ENCODE measurements around the gene SOCS1. TPM values are rescaled to one million over a fixed set of nuclear protein-coding genes. Genes with fewer than 3 reads are reported as not detected.

The SOCS1 gene
- polyA plus RNA-seq, 1 of the 3 experiments (the other 2 are of a cell fraction): 8.6 TPM

DNA sequence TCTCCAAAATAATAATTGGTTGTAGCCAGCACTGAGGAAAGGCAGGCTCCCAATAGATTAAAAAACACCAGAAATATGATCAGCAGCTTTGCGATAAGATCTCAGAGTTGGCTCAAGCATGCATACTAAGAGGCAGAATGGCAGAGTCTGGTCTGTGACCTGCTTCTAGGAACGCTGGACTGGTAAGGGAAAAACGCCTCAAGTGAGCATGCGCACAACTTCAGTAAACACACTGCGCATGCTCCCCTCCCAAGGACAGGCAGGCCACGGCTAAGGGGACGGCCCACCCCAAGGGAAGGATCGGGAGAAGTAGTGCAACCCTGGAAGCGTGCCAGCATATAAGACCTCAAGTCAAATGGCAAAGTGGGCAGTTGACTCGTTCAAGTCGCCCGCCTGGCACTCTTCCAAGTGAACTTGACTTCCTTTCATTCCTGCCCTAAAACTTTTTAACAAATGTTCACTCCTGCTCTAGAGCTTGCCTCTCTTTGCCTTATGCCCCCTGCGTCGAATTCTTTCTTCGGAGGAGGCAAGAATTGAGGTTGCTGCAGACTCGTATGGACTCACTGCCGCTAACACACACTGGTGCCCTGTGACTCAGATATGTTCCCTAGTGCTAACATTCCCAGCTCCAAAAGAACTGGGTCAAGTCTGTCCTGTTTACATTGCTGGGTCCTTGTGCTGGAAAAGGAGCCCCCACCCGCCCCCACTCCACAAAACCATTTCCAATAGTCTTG, 47.6 kb upstream of the SOCS1 start (continued):
- TF ChIP-seq, protein P1, sequence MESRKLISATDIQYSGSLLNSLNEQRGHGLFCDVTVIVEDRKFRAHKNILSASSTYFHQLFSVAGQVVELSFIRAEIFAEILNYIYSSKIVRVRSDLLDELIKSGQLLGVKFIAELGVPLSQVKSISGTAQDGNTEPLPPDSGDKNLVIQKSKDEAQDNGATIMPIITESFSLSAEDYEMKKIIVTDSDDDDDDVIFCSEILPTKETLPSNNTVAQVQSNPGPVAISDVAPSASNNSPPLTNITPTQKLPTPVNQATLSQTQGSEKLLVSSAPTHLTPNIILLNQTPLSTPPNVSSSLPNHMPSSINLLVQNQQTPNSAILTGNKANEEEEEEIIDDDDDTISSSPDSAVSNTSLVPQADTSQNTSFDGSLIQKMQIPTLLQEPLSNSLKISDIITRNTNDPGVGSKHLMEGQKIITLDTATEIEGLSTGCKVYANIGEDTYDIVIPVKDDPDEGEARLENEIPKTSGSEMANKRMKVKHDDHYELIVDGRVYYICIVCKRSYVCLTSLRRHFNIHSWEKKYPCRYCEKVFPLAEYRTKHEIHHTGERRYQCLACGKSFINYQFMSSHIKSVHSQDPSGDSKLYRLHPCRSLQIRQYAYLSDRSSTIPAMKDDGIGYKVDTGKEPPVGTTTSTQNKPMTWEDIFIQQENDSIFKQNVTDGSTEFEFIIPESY (IDR thresholded peaks at IDR 0.05; ENCODE audit: borderline replicate concordance, low read depth): no peak
- no peak for TF ChIP-seq ELF1 (IDR thresholded peaks at IDR 0.05)
- peak in 1 of 2 experiments; percentile 36; a peak in 2 of 4 replicates for TF ChIP-seq EP300 (IDR thresholded peaks at IDR 0.05; ENCODE audit: borderline replicate concordance in 1 of 2, low read depth in 1 of 2, low read length in 1 of 2)
- TF ChIP-seq, protein P2, sequence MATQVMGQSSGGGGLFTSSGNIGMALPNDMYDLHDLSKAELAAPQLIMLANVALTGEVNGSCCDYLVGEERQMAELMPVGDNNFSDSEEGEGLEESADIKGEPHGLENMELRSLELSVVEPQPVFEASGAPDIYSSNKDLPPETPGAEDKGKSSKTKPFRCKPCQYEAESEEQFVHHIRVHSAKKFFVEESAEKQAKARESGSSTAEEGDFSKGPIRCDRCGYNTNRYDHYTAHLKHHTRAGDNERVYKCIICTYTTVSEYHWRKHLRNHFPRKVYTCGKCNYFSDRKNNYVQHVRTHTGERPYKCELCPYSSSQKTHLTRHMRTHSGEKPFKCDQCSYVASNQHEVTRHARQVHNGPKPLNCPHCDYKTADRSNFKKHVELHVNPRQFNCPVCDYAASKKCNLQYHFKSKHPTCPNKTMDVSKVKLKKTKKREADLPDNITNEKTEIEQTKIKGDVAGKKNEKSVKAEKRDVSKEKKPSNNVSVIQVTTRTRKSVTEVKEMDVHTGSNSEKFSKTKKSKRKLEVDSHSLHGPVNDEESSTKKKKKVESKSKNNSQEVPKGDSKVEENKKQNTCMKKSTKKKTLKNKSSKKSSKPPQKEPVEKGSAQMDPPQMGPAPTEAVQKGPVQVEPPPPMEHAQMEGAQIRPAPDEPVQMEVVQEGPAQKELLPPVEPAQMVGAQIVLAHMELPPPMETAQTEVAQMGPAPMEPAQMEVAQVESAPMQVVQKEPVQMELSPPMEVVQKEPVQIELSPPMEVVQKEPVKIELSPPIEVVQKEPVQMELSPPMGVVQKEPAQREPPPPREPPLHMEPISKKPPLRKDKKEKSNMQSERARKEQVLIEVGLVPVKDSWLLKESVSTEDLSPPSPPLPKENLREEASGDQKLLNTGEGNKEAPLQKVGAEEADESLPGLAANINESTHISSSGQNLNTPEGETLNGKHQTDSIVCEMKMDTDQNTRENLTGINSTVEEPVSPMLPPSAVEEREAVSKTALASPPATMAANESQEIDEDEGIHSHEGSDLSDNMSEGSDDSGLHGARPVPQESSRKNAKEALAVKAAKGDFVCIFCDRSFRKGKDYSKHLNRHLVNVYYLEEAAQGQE (IDR thresholded peaks at IDR 0.05; ENCODE audit: low read depth, low read length): no peak
- TF ChIP-seq, protein P3, sequence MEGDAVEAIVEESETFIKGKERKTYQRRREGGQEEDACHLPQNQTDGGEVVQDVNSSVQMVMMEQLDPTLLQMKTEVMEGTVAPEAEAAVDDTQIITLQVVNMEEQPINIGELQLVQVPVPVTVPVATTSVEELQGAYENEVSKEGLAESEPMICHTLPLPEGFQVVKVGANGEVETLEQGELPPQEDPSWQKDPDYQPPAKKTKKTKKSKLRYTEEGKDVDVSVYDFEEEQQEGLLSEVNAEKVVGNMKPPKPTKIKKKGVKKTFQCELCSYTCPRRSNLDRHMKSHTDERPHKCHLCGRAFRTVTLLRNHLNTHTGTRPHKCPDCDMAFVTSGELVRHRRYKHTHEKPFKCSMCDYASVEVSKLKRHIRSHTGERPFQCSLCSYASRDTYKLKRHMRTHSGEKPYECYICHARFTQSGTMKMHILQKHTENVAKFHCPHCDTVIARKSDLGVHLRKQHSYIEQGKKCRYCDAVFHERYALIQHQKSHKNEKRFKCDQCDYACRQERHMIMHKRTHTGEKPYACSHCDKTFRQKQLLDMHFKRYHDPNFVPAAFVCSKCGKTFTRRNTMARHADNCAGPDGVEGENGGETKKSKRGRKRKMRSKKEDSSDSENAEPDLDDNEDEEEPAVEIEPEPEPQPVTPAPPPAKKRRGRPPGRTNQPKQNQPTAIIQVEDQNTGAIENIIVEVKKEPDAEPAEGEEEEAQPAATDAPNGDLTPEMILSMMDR (IDR thresholded peaks at IDR 0.05): no peak
- no peak for TF ChIP-seq JUND (IDR thresholded peaks at IDR 0.05)
- TF ChIP-seq MXI1 (IDR thresholded peaks at IDR 0.05; ENCODE audit: low read depth, low read length): peak; percentile 39; the same call in 1 of the 2 replicates
- peak; percentile 28; the same call in 1 of the 2 replicates for TF ChIP-seq RAD21 (IDR thresholded peaks at IDR 0.05; ENCODE audit: low read length)
- TF ChIP-seq GATA2 (CRISPR knock-in tag; IDR thresholded peaks at IDR 0.05): peak; percentile 84
- TF ChIP-seq MEF2A (IDR thresholded peaks at IDR 0.05; ENCODE audit: borderline replicate concordance, low read depth): no peak
- no peak for TF ChIP-seq FOSL2 (IDR thresholded peaks at IDR 0.05; ENCODE audit: borderline replicate concordance, low read depth)

DNA sequence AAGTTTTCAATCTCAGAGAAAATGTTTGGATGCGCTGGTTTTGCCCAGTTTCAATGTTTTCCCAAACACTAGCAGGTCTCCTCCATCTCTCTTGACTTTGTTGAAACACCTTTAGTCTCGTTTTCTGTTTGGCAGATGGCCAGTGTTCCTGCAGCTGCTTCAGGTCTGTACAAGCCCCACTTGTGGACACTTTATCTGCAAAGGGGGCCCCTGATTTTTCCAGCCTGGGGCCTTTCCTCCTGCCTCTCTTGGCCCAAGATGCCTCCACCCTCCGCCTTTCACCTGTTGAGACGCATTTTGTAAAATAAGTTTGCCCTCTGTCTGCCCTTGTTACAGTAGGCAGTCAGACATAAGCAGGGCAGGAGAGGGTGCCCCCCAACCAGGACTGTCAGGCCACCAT, 47.0 kb upstream of the SOCS1 start:
- no peaks in the 10 kb centered on the region for H4K20me1 ChIP-seq (ENCODE audit: insufficient read depth)
- ChIA-PET POLR2A (no interaction called here), CTCF (interaction anchor here (1.1 to 1.4 kb wide), 3 partner anchors 49 to 339 kb away, joined by 3 read pairs; no protein-coding TSS in a partner anchor)
- H3K4me1 ChIP-seq (ENCODE audit: control insufficient read depth in 1 of 2, insufficient read depth in 2 of 2, low read depth in 1 of 2, low read length in 1 of 2): peaks cover 0 to 13% of the 10 kb centered on the region in 2 experiments; a peak in 1 of 4 replicates
- no peak overlapping the region for H3K4me3 ChIP-seq (ENCODE audit: low read depth in 2 of 2, low read length in 1 of 2)
- H2AFZ ChIP-seq (ENCODE audit: low read depth): no peak overlapping the region
- H3F3A ChIP-seq (replicated peaks; ENCODE audit: insufficient read depth): peaks cover under 1% of the 10 kb centered on the region
- peak overlapping the region; percentile 22 for H3K4me2 ChIP-seq
- peak overlapping the region in 1 of 2 experiments; percentile 78; a peak in 2 of 4 replicates for H3K27ac ChIP-seq (ENCODE audit: low read depth in 2 of 2, low read length in 1 of 2)
- no peak overlapping the region for H3K9ac ChIP-seq
- DNase-seq: no peak
- H3K9me2 ChIP-seq: no peaks in the 10 kb centered on the region
- H3K36me3 ChIP-seq (replicated peaks in 1 of 2; ENCODE audit: control insufficient read depth in 1 of 2, insufficient read depth in 2 of 2, low read length in 1 of 2): no peaks in the 10 kb centered on the region
- H3K79me2 ChIP-seq (ENCODE audit: insufficient read depth): no peaks in the 10 kb centered on the region
- no peaks in the 10 kb centered on the region for H3K27me3 ChIP-seq (ENCODE audit: insufficient read depth)
- H3K9me3 ChIP-seq: no peaks in the 10 kb centered on the region
- 84% methylated on average over 4 of the region's 4 CpGs for WGBS (ENCODE audit: low lambda C conversion rate)
- TF ChIP-seq, protein P1 (IDR thresholded peaks at IDR 0.05; ENCODE audit: borderline replicate concordance, low read depth): no peak
- TF ChIP-seq, protein P4, sequence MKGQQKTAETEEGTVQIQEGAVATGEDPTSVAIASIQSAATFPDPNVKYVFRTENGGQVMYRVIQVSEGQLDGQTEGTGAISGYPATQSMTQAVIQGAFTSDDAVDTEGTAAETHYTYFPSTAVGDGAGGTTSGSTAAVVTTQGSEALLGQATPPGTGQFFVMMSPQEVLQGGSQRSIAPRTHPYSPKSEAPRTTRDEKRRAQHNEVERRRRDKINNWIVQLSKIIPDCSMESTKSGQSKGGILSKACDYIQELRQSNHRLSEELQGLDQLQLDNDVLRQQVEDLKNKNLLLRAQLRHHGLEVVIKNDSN (IDR thresholded peaks at IDR 0.05; ENCODE audit: borderline replicate concordance, low read depth): no peak
- no peak for TF ChIP-seq RCOR1 (IDR thresholded peaks at IDR 0.05; ENCODE audit: low read length)
- TF ChIP-seq, protein P5, sequence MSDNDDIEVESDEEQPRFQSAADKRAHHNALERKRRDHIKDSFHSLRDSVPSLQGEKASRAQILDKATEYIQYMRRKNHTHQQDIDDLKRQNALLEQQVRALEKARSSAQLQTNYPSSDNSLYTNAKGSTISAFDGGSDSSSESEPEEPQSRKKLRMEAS (IDR thresholded peaks at IDR 0.05; ENCODE audit: low read depth): no peak
- TF ChIP-seq YY1 (IDR thresholded peaks at IDR 0.05; ENCODE audit: low read depth): no peak
- TF ChIP-seq ELF1 (IDR thresholded peaks at IDR 0.05): no peak
- TF ChIP-seq CHD2 (IDR thresholded peaks at IDR 0.05; ENCODE audit: low read length, partially characterized antibody): no peak
- TF ChIP-seq, protein P6, sequence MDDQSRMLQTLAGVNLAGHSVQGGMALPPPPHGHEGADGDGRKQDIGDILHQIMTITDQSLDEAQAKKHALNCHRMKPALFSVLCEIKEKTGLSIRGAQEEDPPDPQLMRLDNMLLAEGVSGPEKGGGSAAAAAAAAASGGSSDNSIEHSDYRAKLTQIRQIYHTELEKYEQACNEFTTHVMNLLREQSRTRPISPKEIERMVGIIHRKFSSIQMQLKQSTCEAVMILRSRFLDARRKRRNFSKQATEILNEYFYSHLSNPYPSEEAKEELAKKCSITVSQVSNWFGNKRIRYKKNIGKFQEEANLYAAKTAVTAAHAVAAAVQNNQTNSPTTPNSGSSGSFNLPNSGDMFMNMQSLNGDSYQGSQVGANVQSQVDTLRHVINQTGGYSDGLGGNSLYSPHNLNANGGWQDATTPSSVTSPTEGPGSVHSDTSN (IDR thresholded peaks at IDR 0.05): no peak
- no peak for TF ChIP-seq RXRA (IDR thresholded peaks at IDR 0.05; ENCODE audit: borderline replicate concordance, low read depth)
